Thyroid gland (tissue), 4 donors: Measurements from ENCODE around the gene CRAMP1. TPM values are rescaled to one million over a fixed set of nuclear protein-coding genes. Genes with fewer than 3 reads are reported as not detected.
A peak's percentile ranks its signal among the peaks of the same experiment; 100 is the strongest.

Experiments
- DNase-seq, 2 donors: peaks; one replicate each; pipeline ENCODE4 v3.0.0-alpha.2; 2019
- H3K27ac ChIP-seq, 3 donors: fragments of 200-600 bp; sonication (generic); 1 replicate in 2 of 3; 2 replicates in 1 of 3; pipeline ENCODE4 v1.5.1; 2016 to 2019; ENCODE audit warnings: mild to moderate bottlenecking in 1 of 3, moderate library complexity in 1 of 3
- H3K27me3 ChIP-seq: fragments of 200-600 bp; sonication (generic); one replicate; pipeline ENCODE4 v1.5.1; 2019
- H3K36me3 ChIP-seq, 2 donors: fragments of 200-600 bp; sonication (generic); one replicate each; pipeline ENCODE4 v1.5.1; 2016 to 2019
- H3K4me1 ChIP-seq, 2 donors: fragments of 200-600 bp; sonication (generic); one replicate each; pipeline ENCODE4 v1.5.1; 2017 to 2019
- H3K4me3 ChIP-seq, 3 donors: fragments of 200-600 bp; sonication (generic); replicated peaks in 1 of 3; 1 replicate in 2 of 3; 2 replicates in 1 of 3; pipeline ENCODE4 v1.5.1; 2016; ENCODE audit warnings: mild to moderate bottlenecking in 1 of 3
- H3K9me3 ChIP-seq: fragments of 200-600 bp; sonication (generic); one replicate; pipeline ENCODE4 v1.5.1; 2017
- POLR2A ChIP-seq, 2 donors: fragments of 450-650 bp; IDR thresholded peaks; one replicate each; pipeline ENCODE4 v1.6.1; 2017; ENCODE audit warnings: antibody characterized with exemption in 2 of 2, mild to moderate bottlenecking in 2 of 2, moderate library complexity in 1 of 2
- WGBS, 2 donors: methylation state at CpG; one replicate each; pipeline ENCODE4 v1.1.5; 2017; 5-methylcytosine and 5-hydroxymethylcytosine counted together
- intact Hi-C: fragments of 100-400 bp; cut with DNase I; formaldehyde crosslinking; loops from one replicate; pipeline ENCODE4 v1.15.1; 2023
- total RNA-seq, 4 donors: library from RNA; depleted of rRNA; stranded (reverse); fragments of >200 nt; gene quantifications; one replicate each; pipeline ENCODE4 v1.2.3, GENCODE V29; 2016
- TF ChIP-seq, protein P1 (sequence below), 6 experiments: fragments of 200-600 bp in 3 of 6; fragments of 450-650 bp in 3 of 6; sonication (generic) in 3 of 6; IDR thresholded peaks; one replicate each; pipeline ENCODE4 v1.5.1; 2016 to 2019; ENCODE audit warnings: antibody characterized with exemption in 6 of 6, mild to moderate bottlenecking in 2 of 6, inconsistent platforms in 1 of 6, moderate library complexity in 1 of 6

Gene CRAMP1
- total RNA-seq, 4 donors from 2014 or later, result 11.0 to 20.8 (median 15.6) TPM

DNA sequence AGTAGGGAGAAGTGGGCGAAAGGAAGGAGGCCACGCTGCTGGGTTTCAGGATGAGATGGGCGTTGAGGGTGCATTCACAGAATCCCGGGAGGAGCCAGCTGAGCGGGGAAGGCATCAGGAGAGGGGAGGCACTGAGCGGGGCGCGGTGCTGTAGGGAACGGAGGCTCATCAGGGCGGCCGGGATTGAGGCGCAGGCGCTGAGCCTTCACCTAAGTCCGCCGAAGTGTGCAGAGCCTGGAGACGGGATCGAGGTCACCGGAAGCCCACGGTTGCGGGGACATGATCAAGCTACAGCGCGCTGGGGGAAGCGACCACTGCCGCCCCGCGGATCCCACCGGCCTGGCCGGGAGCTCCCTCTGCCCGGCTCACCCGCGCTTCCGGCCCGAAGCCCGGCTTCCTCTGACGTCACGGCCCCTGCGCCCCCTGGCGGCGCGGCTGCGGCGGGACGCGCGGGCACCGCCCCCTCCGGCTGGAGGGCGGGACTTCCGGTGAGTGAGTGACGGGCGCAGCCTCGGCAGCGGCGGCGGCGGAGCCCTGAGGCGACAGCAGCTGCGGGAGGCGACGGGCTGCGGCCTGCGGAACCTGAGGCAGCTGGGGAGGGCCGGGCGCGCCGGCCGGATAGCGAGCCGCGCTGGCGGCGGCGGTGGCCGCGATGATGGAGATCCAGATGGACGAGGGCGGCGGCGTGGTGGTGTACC is 93.7 kb downstream of the CRAMP1 start, which contains the start of gene MAPK8IP3:
Gene MAPK8IP3 (plus strand): TSS at position 508 of the 698 bp plus-strand sequence. CDS start 145 bp downstream, at position 653.
- H3K27me3 ChIP-seq, result no peaks in the 10 kb centered on the region
- peak; percentile 60 to 96 for TF ChIP-seq POLR2A (IDR thresholded peaks at IDR 0.05)
- TF ChIP-seq, protein P1, sequence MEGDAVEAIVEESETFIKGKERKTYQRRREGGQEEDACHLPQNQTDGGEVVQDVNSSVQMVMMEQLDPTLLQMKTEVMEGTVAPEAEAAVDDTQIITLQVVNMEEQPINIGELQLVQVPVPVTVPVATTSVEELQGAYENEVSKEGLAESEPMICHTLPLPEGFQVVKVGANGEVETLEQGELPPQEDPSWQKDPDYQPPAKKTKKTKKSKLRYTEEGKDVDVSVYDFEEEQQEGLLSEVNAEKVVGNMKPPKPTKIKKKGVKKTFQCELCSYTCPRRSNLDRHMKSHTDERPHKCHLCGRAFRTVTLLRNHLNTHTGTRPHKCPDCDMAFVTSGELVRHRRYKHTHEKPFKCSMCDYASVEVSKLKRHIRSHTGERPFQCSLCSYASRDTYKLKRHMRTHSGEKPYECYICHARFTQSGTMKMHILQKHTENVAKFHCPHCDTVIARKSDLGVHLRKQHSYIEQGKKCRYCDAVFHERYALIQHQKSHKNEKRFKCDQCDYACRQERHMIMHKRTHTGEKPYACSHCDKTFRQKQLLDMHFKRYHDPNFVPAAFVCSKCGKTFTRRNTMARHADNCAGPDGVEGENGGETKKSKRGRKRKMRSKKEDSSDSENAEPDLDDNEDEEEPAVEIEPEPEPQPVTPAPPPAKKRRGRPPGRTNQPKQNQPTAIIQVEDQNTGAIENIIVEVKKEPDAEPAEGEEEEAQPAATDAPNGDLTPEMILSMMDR (IDR thresholded peaks at IDR 0.05), result peak; percentile 48 to 100 (median 97)
- H3K4me1 ChIP-seq, result peaks cover 18 to 20% of the 10 kb centered on the region in 2 donors
- peak within 1 kb of the TSS; percentile 83 to 97 (median 88) for H3K4me3 ChIP-seq
- peak; percentile 82 to 87 for DNase-seq
- H3K36me3 ChIP-seq, result peaks cover 3 to 4% of the 10 kb centered on the region in 2 donors
- 0 to 2% methylated on average over 13 to 15 of the region's 79 CpGs for WGBS, 2 donors
- intact Hi-C loops, result loop anchor here (10.0 kb wide), 1 partner anchor 91 kb away; the partner anchor contains the start of genes CRAMP1 and IFT140
- H3K27ac ChIP-seq, result peak within 1 kb of the TSS; percentile 71 to 91 (median 83)
- no peaks in the 10 kb centered on the region for H3K9me3 ChIP-seq

DNA sequence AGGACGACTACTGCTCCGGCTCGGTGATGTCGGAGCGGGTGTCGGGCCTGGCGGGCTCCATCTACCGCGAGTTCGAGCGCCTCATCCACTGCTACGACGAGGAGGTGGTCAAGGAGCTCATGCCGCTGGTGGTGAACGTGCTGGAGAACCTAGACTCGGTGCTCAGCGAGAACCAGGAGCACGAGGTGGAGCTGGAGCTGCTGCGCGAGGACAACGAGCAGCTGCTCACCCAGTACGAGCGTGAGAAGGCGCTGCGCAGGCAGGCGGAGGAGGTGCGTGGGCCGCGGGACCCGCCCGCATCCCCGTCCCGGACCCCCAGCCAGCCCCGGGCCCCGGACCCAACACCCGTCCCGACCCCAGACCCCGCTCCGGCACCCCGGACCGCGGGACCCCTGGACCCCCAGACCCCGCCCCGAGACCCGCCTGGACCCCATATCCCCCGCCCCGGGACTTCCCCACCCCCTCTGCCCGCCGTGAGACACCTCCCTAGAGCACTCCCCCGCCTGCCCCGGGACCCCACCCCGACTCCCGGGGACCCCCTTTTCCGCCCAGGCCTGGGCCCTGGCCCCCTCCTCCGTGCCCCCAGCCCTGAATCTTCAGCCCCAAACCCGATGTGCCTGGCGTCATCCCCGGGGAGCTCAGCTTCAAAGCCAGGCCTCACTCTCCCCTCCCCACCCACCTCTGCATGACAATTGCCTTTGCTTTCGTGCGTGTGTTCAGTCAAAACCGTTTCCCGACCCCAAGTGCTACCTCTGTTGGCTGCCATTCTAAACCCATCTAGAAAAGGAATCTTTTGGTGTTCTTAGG is 94.4 kb downstream of the CRAMP1 start:
- no peaks in the 10 kb centered on the region for H3K9me3 ChIP-seq
- H3K27ac ChIP-seq, result peak overlapping the region; percentile 44 to 91 (median 78)
- H3K4me3 ChIP-seq, result peak overlapping the region; percentile 83 to 97 (median 88)
- H3K36me3 ChIP-seq, result no peaks in the 10 kb centered on the region
- H3K27me3 ChIP-seq, result no peaks in the 10 kb centered on the region
- intact Hi-C loops, result loop anchor here (10.0 kb wide), 1 partner anchor 92 kb away; the partner anchor contains the start of genes CRAMP1 and IFT140
- H3K4me1 ChIP-seq, result peaks cover 18 to 20% of the 10 kb centered on the region in 2 donors
- TF ChIP-seq POLR2A (IDR thresholded peaks at IDR 0.05), result no peak
- TF ChIP-seq, protein P1 (IDR thresholded peaks at IDR 0.05), result no peak
- whole genome bisulfite sequencing, 2 donors, result 0 to 1% methylated on average over 5 to 14 of the region's 62 CpGs
- DNase-seq, result peak; percentile 15 to 22

DNA sequence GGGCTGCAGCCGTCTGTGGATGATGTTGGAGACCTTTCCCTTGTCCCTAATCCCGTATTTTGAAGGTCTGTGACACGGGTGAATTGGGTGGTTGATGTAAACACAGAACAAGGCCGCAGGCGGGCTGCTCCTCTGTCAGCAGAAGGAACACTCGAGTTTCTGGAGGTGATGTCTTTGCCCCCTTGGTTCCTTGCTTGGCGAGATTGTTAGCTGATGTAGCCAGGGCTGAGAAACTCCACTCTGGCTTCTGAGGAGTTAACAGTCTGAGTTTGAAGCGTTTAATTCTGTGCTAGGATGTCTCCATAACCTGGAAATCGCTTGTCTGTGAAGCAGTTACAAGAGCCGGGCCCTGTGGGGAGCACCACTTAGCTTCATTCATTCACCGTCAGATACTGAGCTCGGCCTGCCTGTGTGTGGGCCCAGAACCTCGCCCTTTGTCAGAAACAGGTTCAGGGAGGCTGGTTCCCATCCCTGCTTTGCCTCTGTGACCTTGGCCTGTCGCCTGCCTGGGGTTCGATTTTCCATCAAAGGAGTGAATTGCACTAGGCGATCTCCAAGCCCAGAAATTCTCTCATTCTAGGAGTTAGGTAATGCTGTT is 95.1 kb downstream of the CRAMP1 start:
- Histone ChIP-seq H3K4me1 (peaks cover 20% of the 10 kb centered on the region in 2 donors), H3K27me3 (no peaks in the 10 kb centered on the region), H3K27ac (peak overlapping the region in 1 of 3 donors; percentile 78), H3K9me3 (no peaks in the 10 kb centered on the region), H3K4me3 (peak overlapping the region in 2 of 3 donors; percentile 23 to 97), H3K36me3 (no peaks in the 10 kb centered on the region)
- WGBS, 2 donors, result 19 to 20% methylated on average over 16 of the region's 16 CpGs
- intact Hi-C loops, result loop anchor here (10.0 kb wide), 1 partner anchor 92 kb away; the partner anchor contains the start of genes CRAMP1 and IFT140
- peak; percentile 13 to 18 for DNase-seq
- TF ChIP-seq, protein P1 (IDR thresholded peaks at IDR 0.05), result no peak
- TF ChIP-seq POLR2A (IDR thresholded peaks at IDR 0.05), result no peak

DNA sequence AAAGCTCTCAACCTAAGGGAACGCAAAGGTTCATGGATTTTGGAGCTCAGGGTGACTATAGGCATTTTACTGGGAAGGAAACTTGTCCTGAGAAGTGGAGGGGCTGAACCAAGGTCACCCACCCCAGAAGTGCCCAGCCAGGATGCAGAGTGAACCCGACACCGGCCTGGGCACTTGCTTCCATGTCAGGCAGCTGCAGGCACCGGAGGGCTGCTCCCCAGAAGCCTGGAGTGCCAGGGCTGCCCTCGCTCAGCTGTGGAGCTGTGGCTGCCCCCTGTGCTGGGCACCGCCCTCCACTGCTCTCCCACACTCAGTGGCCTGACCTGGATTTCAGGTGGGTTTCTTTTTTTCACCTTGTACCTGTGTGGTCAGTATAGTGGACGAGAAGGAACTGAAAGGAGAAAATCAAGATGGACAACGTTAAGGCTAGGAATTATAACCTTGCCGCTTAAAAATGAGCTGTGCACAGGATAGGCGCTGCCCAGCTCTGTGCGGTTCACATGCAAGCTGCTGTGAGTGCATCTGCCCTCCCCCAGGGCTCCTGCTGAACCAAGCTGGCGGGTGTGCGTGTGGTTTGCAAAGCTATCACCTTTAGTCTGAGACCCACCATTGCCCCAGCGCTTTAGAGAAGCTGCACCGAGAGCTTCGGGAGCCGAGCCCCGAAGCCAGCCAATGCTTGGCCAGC is 96.1 kb downstream of the CRAMP1 start:
- Histone ChIP-seq H3K27ac (no peak overlapping the region), H3K27me3 (no peaks in the 10 kb centered on the region), H3K4me3 (no peak overlapping the region), H3K9me3 (no peaks in the 10 kb centered on the region), H3K36me3 (no peaks in the 10 kb centered on the region), H3K4me1 (peaks cover 24 to 30% of the 10 kb centered on the region in 2 donors)
- 86 to 95% methylated on average over 18 of the region's 18 CpGs for WGBS, 2 donors
- no peak for DNase-seq
- intact Hi-C loops, result loop anchor here (10.0 kb wide), 1 partner anchor 93 kb away; the partner anchor contains the start of genes CRAMP1 and IFT140
- TF ChIP-seq, protein P1 (IDR thresholded peaks at IDR 0.05), result no peak
- no peak for TF ChIP-seq POLR2A (IDR thresholded peaks at IDR 0.05)
